Measurements from ENCODE around the gene MRPL17. TPM values are rescaled to one million over a fixed set of nuclear protein-coding genes. Genes with fewer than 3 reads are reported as not detected.

Gene MRPL17
- total and polyA plus RNA-seq, 4 donors: 14.0 to 21.8 (median 19.0) TPM

DNA sequence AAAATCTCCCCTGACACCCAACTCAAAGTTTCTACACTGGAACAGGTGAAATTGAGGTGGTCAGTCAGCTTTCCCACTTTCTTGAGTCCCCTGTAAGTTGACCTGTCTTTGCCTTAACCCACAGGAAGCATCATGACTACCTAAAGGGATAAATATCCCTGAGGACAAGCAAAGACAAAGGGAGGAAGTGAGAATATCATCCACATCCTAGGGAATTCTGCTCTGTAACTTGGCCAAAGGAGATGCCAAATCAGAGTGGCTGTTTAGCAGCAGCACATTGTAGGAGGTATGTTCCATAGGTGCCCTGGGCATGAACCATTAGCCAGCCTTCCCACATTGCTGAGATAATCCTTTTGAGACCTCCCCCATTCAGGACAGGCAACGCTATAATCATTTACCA lies 40.9 kb upstream of the MRPL17 start:
- TF ChIP-seq RXRA (IDR thresholded peaks at IDR 0.05): no peak
- TF ChIP-seq EGR1 (IDR thresholded peaks at IDR 0.05; ENCODE audit: low read depth in 2 of 2): no peak
- TF ChIP-seq JUND (IDR thresholded peaks at IDR 0.05): no peak
- TF ChIP-seq, protein P1, sequence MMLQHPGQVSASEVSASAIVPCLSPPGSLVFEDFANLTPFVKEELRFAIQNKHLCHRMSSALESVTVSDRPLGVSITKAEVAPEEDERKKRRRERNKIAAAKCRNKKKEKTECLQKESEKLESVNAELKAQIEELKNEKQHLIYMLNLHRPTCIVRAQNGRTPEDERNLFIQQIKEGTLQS (IDR thresholded peaks at IDR 0.05): no peak
- no peak for DNase-seq (ENCODE audit: low spot score)
- Histone ChIP-seq H3K27me3 (ENCODE audit: control insufficient read depth in 4 of 4, insufficient read depth in 4 of 4, low read length in 3 of 4) (peaks cover 0 to 4% (median 0%) of the 10 kb centered on the region in 4 donors), H3K4me1 (ENCODE audit: control insufficient read depth in 4 of 4, insufficient read depth in 4 of 4, low read length in 3 of 4) (no peaks in the 10 kb centered on the region), H3K9me3 (ENCODE audit: control insufficient read depth in 4 of 4, low read length in 3 of 4) (peaks cover 0 to 3% (median 0%) of the 10 kb centered on the region in 4 donors), H3K36me3 (ENCODE audit: control insufficient read depth in 4 of 4, insufficient read depth in 3 of 4, low read depth in 1 of 4, low read length in 3 of 4) (no peaks in the 10 kb centered on the region), H3K9ac (ENCODE audit: low read depth in 1 of 2, low read length in 2 of 2) (no peak overlapping the region), H3K27ac (ENCODE audit: low read depth in 1 of 2, low read length in 2 of 2) (no peak overlapping the region), H3K4me3 (ENCODE audit: low read depth in 1 of 3, low read length in 3 of 3) (no peak overlapping the region)
- 67% methylated on average over 1 of the region's 1 CpG for WGBS

DNA sequence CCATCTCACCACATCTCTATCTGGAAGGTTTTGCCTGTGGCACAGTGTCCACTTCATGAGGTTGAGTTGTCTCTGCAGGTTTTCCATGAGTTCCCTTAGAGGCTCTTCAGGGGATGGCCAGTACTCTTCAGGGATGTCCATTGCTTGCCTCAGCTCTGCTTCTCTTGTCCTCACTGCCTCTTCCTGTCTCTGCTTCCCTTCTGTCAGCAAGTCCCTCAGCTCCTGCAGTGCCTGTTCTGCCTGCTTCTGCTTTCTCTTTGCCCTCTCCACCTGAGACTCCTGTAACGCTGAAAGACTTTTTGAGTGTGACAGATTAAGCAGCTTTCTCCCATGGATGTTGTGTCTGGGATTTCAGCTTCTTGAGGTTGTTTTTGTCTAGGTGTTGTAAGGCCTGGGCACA lies 38.2 kb upstream of the MRPL17 start:
- 82% methylated on average over 1 of the region's 1 CpG for WGBS
- no peaks in the 10 kb centered on the region for H3K27me3 ChIP-seq (ENCODE audit: control insufficient read depth in 4 of 4, insufficient read depth in 4 of 4, low read length in 3 of 4)
- H3K27ac ChIP-seq (ENCODE audit: low read depth in 1 of 2, low read length in 2 of 2): no peak overlapping the region
- no peaks in the 10 kb centered on the region for H3K9me3 ChIP-seq (ENCODE audit: control insufficient read depth in 4 of 4, low read length in 3 of 4)
- TF ChIP-seq, protein P2, sequence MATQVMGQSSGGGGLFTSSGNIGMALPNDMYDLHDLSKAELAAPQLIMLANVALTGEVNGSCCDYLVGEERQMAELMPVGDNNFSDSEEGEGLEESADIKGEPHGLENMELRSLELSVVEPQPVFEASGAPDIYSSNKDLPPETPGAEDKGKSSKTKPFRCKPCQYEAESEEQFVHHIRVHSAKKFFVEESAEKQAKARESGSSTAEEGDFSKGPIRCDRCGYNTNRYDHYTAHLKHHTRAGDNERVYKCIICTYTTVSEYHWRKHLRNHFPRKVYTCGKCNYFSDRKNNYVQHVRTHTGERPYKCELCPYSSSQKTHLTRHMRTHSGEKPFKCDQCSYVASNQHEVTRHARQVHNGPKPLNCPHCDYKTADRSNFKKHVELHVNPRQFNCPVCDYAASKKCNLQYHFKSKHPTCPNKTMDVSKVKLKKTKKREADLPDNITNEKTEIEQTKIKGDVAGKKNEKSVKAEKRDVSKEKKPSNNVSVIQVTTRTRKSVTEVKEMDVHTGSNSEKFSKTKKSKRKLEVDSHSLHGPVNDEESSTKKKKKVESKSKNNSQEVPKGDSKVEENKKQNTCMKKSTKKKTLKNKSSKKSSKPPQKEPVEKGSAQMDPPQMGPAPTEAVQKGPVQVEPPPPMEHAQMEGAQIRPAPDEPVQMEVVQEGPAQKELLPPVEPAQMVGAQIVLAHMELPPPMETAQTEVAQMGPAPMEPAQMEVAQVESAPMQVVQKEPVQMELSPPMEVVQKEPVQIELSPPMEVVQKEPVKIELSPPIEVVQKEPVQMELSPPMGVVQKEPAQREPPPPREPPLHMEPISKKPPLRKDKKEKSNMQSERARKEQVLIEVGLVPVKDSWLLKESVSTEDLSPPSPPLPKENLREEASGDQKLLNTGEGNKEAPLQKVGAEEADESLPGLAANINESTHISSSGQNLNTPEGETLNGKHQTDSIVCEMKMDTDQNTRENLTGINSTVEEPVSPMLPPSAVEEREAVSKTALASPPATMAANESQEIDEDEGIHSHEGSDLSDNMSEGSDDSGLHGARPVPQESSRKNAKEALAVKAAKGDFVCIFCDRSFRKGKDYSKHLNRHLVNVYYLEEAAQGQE (IDR thresholded peaks at IDR 0.05): no peak
- TF ChIP-seq SP1 (IDR thresholded peaks at IDR 0.05) (no peak), TAF1 (conservative IDR thresholded peaks at IDR 0.05) (no peak), JUND (IDR thresholded peaks at IDR 0.05) (no peak), GABPA (IDR thresholded peaks at IDR 0.05 in 1 of 2, conservative IDR thresholded peaks at IDR 0.05 in 1 of 2) (no peak), YY1 (IDR thresholded peaks at IDR 0.05) (no peak), EGR1 (IDR thresholded peaks at IDR 0.05; ENCODE audit: low read depth in 2 of 2) (no peak), HNF4A (conservative IDR thresholded peaks at IDR 0.05) (no peak), FOXA2 (IDR thresholded peaks at IDR 0.05) (no peak), RXRA (IDR thresholded peaks at IDR 0.05) (no peak), FOXA1 (IDR thresholded peaks at IDR 0.05) (no peak), HNF4G (IDR thresholded peaks at IDR 0.05) (no peak), RAD21 (IDR thresholded peaks at IDR 0.05) (no peak)
- TF ChIP-seq, protein P3, sequence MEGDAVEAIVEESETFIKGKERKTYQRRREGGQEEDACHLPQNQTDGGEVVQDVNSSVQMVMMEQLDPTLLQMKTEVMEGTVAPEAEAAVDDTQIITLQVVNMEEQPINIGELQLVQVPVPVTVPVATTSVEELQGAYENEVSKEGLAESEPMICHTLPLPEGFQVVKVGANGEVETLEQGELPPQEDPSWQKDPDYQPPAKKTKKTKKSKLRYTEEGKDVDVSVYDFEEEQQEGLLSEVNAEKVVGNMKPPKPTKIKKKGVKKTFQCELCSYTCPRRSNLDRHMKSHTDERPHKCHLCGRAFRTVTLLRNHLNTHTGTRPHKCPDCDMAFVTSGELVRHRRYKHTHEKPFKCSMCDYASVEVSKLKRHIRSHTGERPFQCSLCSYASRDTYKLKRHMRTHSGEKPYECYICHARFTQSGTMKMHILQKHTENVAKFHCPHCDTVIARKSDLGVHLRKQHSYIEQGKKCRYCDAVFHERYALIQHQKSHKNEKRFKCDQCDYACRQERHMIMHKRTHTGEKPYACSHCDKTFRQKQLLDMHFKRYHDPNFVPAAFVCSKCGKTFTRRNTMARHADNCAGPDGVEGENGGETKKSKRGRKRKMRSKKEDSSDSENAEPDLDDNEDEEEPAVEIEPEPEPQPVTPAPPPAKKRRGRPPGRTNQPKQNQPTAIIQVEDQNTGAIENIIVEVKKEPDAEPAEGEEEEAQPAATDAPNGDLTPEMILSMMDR (IDR thresholded peaks at IDR 0.05; ENCODE audit: low read depth, low read length, missing input control): no peak
- TF ChIP-seq, protein P4, sequence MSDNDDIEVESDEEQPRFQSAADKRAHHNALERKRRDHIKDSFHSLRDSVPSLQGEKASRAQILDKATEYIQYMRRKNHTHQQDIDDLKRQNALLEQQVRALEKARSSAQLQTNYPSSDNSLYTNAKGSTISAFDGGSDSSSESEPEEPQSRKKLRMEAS (IDR thresholded peaks at IDR 0.05): no peak
- H3K4me3 ChIP-seq (ENCODE audit: low read depth in 1 of 3, low read length in 3 of 3): no peak overlapping the region
- H3K4me1 ChIP-seq (ENCODE audit: control insufficient read depth in 4 of 4, insufficient read depth in 4 of 4, low read length in 3 of 4): no peaks in the 10 kb centered on the region
- no peak for DNase-seq (ENCODE audit: low spot score)
- no peak overlapping the region for H3K9ac ChIP-seq (ENCODE audit: low read depth in 1 of 2, low read length in 2 of 2)
- H3K36me3 ChIP-seq (ENCODE audit: control insufficient read depth in 4 of 4, insufficient read depth in 3 of 4, low read depth in 1 of 4, low read length in 3 of 4): no peaks in the 10 kb centered on the region

All from liver (tissue), 9 donors.